Transverse colon (tissue), 4 donors: ENCODE measurements around the gene PLEKHH2. TPM values are rescaled to one million over a fixed set of nuclear protein-coding genes. Genes with fewer than 3 reads are reported as not detected.

ENCODE experiments used
- DNase-seq: peaks from one replicate; pipeline ENCODE4 v3.0.0-alpha.2; 2019
- H3K27ac ChIP-seq, 4 donors: fragments of 200-600 bp; sonication (generic); 2 replicates each; pipeline ENCODE4 v1.5.1; 2016 to 2018; ENCODE audit warnings: inconsistent platforms in 4 of 4
- H3K27me3 ChIP-seq: fragments of 200-600 bp; sonication (generic); 2 replicates; pipeline ENCODE4 v1.5.1; 2017; ENCODE audit warnings: inconsistent platforms
- H3K36me3 ChIP-seq, 4 donors: fragments of 200-600 bp; sonication (generic); 2 replicates each; pipeline ENCODE4 v1.5.1; 2017 to 2019; ENCODE audit warnings: inconsistent platforms in 4 of 4
- H3K4me1 ChIP-seq, 4 donors: fragments of 200-600 bp; sonication (generic); 2 replicates each; pipeline ENCODE4 v1.5.1; 2017 to 2020; ENCODE audit warnings: inconsistent platforms in 4 of 4
- H3K4me3 ChIP-seq, 4 donors: fragments of 200-600 bp; sonication (generic); 1 replicate in 1 of 4; 2 replicates in 3 of 4; pipeline versions ENCODE4 v1.5.1 to v1.6.1; 2017 to 2019; ENCODE audit warnings: inconsistent platforms in 4 of 4
- H3K9me3 ChIP-seq, 2 donors: fragments of 200-600 bp; sonication (generic); 2 replicates each; pipeline ENCODE4 v1.5.1; 2017 to 2019; ENCODE audit warnings: inconsistent platforms in 2 of 2
- CTCF ChIP-seq, 5 experiments: fragments of 200-600 bp in 3 of 5; fragments of 450-650 bp in 2 of 5; sonication (generic) in 3 of 5; IDR thresholded peaks; 1 replicate in 2 of 5; 2 replicates in 3 of 5; pipeline ENCODE4 v1.5.1; 2016 to 2017; ENCODE audit warnings: antibody characterized with exemption in 5 of 5, inconsistent platforms in 3 of 5, mild to moderate bottlenecking in 2 of 5, moderate library complexity in 1 of 5
- EP300 ChIP-seq: sonication (generic); formaldehyde crosslinking; IDR thresholded peaks from one replicate; pipeline ENCODE4 v1.6.1; 2017; ENCODE audit warnings: antibody characterized with exemption, low read depth
- POLR2A ChIP-seq: fragments of 450-650 bp; IDR thresholded peaks from one replicate; pipeline ENCODE4 v1.6.1; 2016; ENCODE audit warnings: antibody characterized with exemption, mild to moderate bottlenecking, moderate library complexity
- POLR2AphosphoS5 ChIP-seq, 3 donors: sonication (generic); formaldehyde crosslinking; IDR thresholded peaks; one replicate each; pipeline ENCODE4 v1.6.1; 2016; ENCODE audit warnings: antibody characterized with exemption in 3 of 3
- WGBS, 2 donors: methylation state at CpG; one replicate each; pipeline ENCODE4 v1.1.5; 2018; ENCODE audit warnings: low coverage in 1 of 2; 5-methylcytosine and 5-hydroxymethylcytosine counted together
- in situ Hi-C, 4 donors: fragments of 200-750 bp; cut with MboI; loops; one replicate each; pipeline versions ENCODE4 v1.15.0 to v1.15.1; 2017; ENCODE audit warnings: low sequenced_read_pairs in 3 of 4, low pct_ligation_motif_present in 1 of 4, low pct_unique_long_range_greater_than_20kb in 1 of 4
- intact Hi-C: fragments of 100-400 bp; cut with DNase I; formaldehyde crosslinking; loops from one replicate; pipeline ENCODE4 v1.15.1; 2023; ENCODE audit warnings: low total_unique reads
- total RNA-seq, 4 donors: library from RNA; depleted of rRNA; stranded (reverse); fragments of >200 nt; gene quantifications; one replicate each; pipeline ENCODE4 v1.1.0, GENCODE V29; 2016

PLEKHH2 gene
- total RNA-seq, 4 donors from 2014 or later = 7.2 to 32.4 (median 12.3) TPM

DNA sequence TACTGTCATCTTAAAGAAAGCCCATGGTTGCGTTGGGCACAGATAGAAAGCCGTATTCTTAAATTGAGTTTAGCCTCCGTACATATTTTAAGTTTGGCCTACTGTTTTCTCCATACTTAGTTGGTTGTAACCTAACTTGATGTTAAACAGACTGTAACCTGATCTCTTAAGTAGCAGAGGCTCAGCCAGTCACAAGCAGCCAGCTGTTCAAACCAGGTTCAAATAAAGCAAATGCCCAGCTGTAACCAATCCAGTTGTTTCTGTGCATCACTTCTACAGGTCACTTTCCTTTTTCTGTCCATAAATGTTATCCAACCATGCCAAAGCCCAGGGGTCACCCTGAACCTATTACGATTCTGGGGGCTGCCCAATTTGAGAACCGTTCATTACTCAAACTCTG lies 31.2 kb upstream of the PLEKHH2 start:
- DNase-seq = no peak
- Histone ChIP-seq H3K27me3 (no peaks in the 10 kb centered on the region), H3K4me3 (no peak overlapping the region), H3K9me3 (no peaks in the 10 kb centered on the region), H3K4me1 (peaks cover 0 to 4% (median 0%) of the 10 kb centered on the region in 4 donors), H3K36me3 (no peaks in the 10 kb centered on the region), H3K27ac (no peak overlapping the region)
- in situ Hi-C loops = loop anchor here in 3 of 4 donors (25.0 kb wide), 1 partner anchor 281 kb away; no protein-coding TSS in a partner anchor
- intact Hi-C loops = no loop called here
- TF ChIP-seq EP300 (no peak), CTCF (IDR thresholded peaks at IDR 0.05) (no peak), POLR2A (no peak), POLR2AphosphoS5 (IDR thresholded peaks at IDR 0.05) (no peak)
- 84 to 88% methylated on average over 5 of the region's 5 CpGs for WGBS, 2 donors

DNA sequence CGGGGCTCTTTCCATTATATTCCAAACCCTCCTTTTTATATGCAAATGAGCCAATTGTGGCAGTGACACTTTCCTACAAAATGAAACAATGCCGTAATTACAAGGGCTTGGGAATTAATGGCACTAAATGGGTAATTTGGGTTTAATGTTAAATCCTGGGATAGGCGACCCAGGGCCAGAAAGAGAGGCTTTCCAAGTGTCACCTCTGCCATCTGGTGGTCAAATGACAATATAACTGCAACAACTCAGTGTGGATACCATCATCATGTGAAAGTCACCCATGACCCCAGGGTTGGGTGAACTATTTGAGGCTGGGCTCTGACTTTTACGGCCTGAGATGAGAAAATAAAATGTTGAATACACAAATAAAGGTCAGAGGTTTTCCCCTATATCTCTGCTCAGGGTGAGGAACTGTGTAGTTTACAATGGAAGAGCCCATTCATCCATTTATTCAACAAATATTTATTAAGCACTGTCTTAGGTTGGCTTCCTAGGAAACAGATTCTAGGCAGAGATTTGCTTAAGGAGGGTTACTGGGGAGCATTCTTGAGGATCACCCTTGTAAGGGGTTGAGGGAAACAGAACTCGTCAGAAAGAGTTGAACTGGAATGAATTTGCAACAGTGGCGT lies 27.7 kb upstream of the PLEKHH2 start:
- no peak overlapping the region for H3K4me3 ChIP-seq
- peak overlapping the region in 1 of 4 donors; percentile 11 for H3K27ac ChIP-seq
- intact Hi-C loops (no loop called here), in situ Hi-C loops (loop anchor here in 3 of 4 donors (25.0 kb wide), 1 partner anchor 278 kb away; no protein-coding TSS in a partner anchor)
- H3K4me1 ChIP-seq = peaks cover 0 to 13% (median 2%) of the 10 kb centered on the region in 4 donors
- H3K36me3 ChIP-seq = no peaks in the 10 kb centered on the region
- TF ChIP-seq EP300 (no peak), CTCF (IDR thresholded peaks at IDR 0.05) (peak; percentile 56 to 68 (median 63)), POLR2A (no peak)
- 43 to 44% methylated on average over 5 to 6 of the region's 6 CpGs for WGBS, 2 donors
- DNase-seq = peak; percentile 21
- no peaks in the 10 kb centered on the region for H3K27me3 ChIP-seq
- no peaks in the 10 kb centered on the region for H3K9me3 ChIP-seq

DNA sequence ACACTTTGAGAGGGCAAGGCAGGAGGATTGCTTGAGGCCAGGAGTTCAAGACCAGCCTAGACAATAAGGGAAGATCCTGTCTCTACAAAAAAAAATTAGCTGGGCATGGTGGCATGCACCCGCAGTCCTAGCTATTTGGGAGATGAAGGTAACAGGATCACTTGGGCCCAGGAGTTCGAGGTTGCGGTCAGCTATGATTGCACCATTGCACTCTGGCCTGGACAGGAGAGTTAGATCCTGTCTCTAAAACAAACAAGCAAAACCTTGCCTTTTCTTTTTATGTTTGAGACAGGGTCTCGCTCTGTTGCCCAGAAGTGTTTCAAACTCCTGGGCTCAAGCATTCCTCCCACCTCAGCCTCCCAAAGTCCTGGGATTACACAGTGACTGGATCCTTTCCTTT lies 26.7 kb upstream of the PLEKHH2 start:
- DNase-seq = no peak
- in situ Hi-C loops = loop anchor here in 3 of 4 donors (25.0 kb wide), 1 partner anchor 277 kb away; no protein-coding TSS in a partner anchor
- Histone ChIP-seq H3K27me3 (no peaks in the 10 kb centered on the region), H3K36me3 (no peaks in the 10 kb centered on the region), H3K9me3 (no peaks in the 10 kb centered on the region), H3K4me1 (peaks cover 0 to 13% (median 2%) of the 10 kb centered on the region in 4 donors), H3K27ac (no peak overlapping the region), H3K4me3 (no peak overlapping the region)
- WGBS, 2 donors = 94 to 100% methylated on average over 2 to 4 of the region's 4 CpGs
- intact Hi-C loops = loop anchor here (10.0 kb wide), 1 partner anchor 164 kb away; the partner anchor contains the start of gene DYNC2LI1
- TF ChIP-seq POLR2A (no peak), CTCF (IDR thresholded peaks at IDR 0.05) (no peak), POLR2AphosphoS5 (IDR thresholded peaks at IDR 0.05) (no peak), EP300 (no peak)

- WGBS, 2 donors = 33 to 49% methylated on average over 5 to 14 of the region's 14 CpGs
- TF ChIP-seq POLR2AphosphoS5 (IDR thresholded peaks at IDR 0.05) (no peak), EP300 (no peak), CTCF (IDR thresholded peaks at IDR 0.05) (peak; percentile 56 to 82 (median 76)), POLR2A (no peak)
- intact Hi-C loops = loop anchor here (10.0 kb wide), 1 partner anchor 163 kb away; the partner anchor contains the start of gene DYNC2LI1
- no peaks in the 10 kb centered on the region for H3K9me3 ChIP-seq
- peak; percentile 73 for DNase-seq
- H3K27me3 ChIP-seq = no peaks in the 10 kb centered on the region
- peak overlapping the region in 2 of 4 donors; percentile 23 to 55 for H3K27ac ChIP-seq
- H3K4me3 ChIP-seq = no peak overlapping the region
- H3K36me3 ChIP-seq = no peaks in the 10 kb centered on the region
- in situ Hi-C loops = loop anchor here in 3 of 4 donors (25.0 kb wide), 1 partner anchor 275 kb away; no protein-coding TSS in a partner anchor
- H3K4me1 ChIP-seq = peaks cover 0 to 13% (median 2%) of the 10 kb centered on the region in 4 donors
These were observed 24.8 kb upstream of the PLEKHH2 start for GRCh38 chr2:43611987-43612894.
